ENCODE results near the gene INO80D. TPM values are rescaled to one million over a fixed set of nuclear protein-coding genes. Genes with fewer than 3 reads are reported as not detected.
"Not testable (repeated sequence)": the region's sequence is repeated elsewhere in the genome, so short reads cannot be mapped to it uniquely, and the experiment has no call there.

The INO80D gene
- total and polyA plus RNA-seq, 2 of the 8 experiments (the other 6 are each of a cell fraction or from before 2014, with no cell fraction given), result 6.2 to 37.4 TPM

- H3K27me3 ChIP-seq (replicated peaks in 1 of 4; ENCODE audit: control insufficient read depth in 3 of 4, extremely low read depth in 1 of 4, insufficient read depth in 3 of 4, low read length in 3 of 4); H3K23me2 ChIP-seq (ENCODE audit: low read depth, low read length); H3K79me1 ChIP-seq (ENCODE audit: low read depth, low read length); H2BK20ac ChIP-seq (ENCODE audit: low read length); H3K14ac ChIP-seq (ENCODE audit: insufficient read length); H2BK12ac ChIP-seq (ENCODE audit: low read depth, low read length); H3K23ac ChIP-seq (ENCODE audit: insufficient read length); H2BK120ac ChIP-seq (replicated peaks; ENCODE audit: low read depth, low read length); H2AFZ ChIP-seq (ENCODE audit: low read length); POLR2A ChIA-PET (ENCODE audit: partially characterized antibody); H4K8ac ChIP-seq (ENCODE audit: extremely low read depth, insufficient read depth, low read length); H2AK5ac ChIP-seq (ENCODE audit: low read depth, low read length); H4K91ac ChIP-seq (replicated peaks; ENCODE audit: insufficient read length, low read length); H3K4me3 ChIP-seq (ENCODE audit: extremely low read depth in 1 of 4, insufficient read depth in 2 of 4, low read depth in 3 of 4, low read length in 4 of 4); H2BK15ac ChIP-seq (ENCODE audit: low read length); H3K4ac ChIP-seq (replicated peaks; ENCODE audit: insufficient read length, low read depth, low read length); H3K36me3 ChIP-seq (ENCODE audit: control insufficient read depth in 2 of 4, insufficient read depth in 4 of 4, low read length in 3 of 4); H3K4me1 ChIP-seq (replicated peaks in 1 of 4; ENCODE audit: control insufficient read depth in 3 of 4, insufficient read depth in 4 of 4, low read length in 3 of 4); H3K56ac ChIP-seq (replicated peaks; ENCODE audit: insufficient read length, low read depth, low read length); H2BK5ac ChIP-seq (ENCODE audit: low read depth, low read length); H3K18ac ChIP-seq (ENCODE audit: extremely low read depth, low read length); H3K4me2 ChIP-seq (ENCODE audit: insufficient read depth in 1 of 2, low read depth in 2 of 2, low read length in 2 of 2); H4K20me1 ChIP-seq (replicated peaks in 1 of 2; ENCODE audit: control insufficient read depth in 1 of 2, insufficient read depth in 2 of 2, low read length in 2 of 2); H4K5ac ChIP-seq (ENCODE audit: insufficient read length, low read depth, low read length); FAIRE-seq; H3K27ac ChIP-seq (ENCODE audit: low read depth, low read length); H3K9ac ChIP-seq (replicated peaks in 1 of 4; ENCODE audit: extremely low read depth in 1 of 4, low read depth in 3 of 4, low read length in 3 of 4); H3K79me2 ChIP-seq (ENCODE audit: control insufficient read depth in 1 of 2, insufficient read depth in 2 of 2, low read length in 2 of 2); H3K9me3 ChIP-seq (ENCODE audit: insufficient read depth in 2 of 2, low read depth in 1 of 2, low read length in 1 of 2): not testable (repeated sequence)
- WGBS, 2 experiments (ENCODE audit: extremely low coverage in 1 of 2, insufficient coverage in 1 of 2, insufficient read length in 1 of 2, insufficient replicate concordance in 2 of 2, low coverage in 1 of 2, low lambda C conversion rate in 2 of 2, missing lambda C conversion rate in 1 of 2), result 90% methylated on average over 9 of the region's 9 CpGs; no CpG with 5 or more reads in 1 of the 2 experiments
- CTCF ChIA-PET (ENCODE audit: partially characterized antibody), result interaction anchor here (1.1 to 2.7 kb wide), 4 partner anchors 10 to 273 kb away, joined by 3 to 8 read pairs (median 6); no protein-coding TSS in a partner anchor
- peak in 1 of 2 experiments; percentile 32 for DNase-seq (ENCODE audit: low read depth in 1 of 2, low spot score in 2 of 2)
Measured at GRCh38 chr2:205986334-205986733, 99.6 kb downstream of the INO80D start.

Measured in H1 (cell line).